Activated T-cell treated with anti-CD3 and anti-CD28 coated beads, Interleukin-2, amount 50 U/mL, for 4 hours (primary cell): ENCODE measurements around the gene RHEB. TPM values are rescaled to one million over a fixed set of nuclear protein-coding genes. Genes with fewer than 3 reads are reported as not detected.

ENCODE experiments used
- ATAC-seq, 2 donors: fragments of 200-7000 bp; cut with Tn5 transposase; one replicate each; pipeline ENCODE4 v1.10.0; 2021
- DNase-seq: peaks from one replicate; pipeline ENCODE4 v3.0.0-alpha.2; 2020
- H3K27me3 Mint-ChIP-seq: one replicate; pipeline ENCODE4 v1.8.0; 2021; ENCODE audit warnings: low read depth, mixed read lengths
- H3K36me3 Mint-ChIP-seq: one replicate; pipeline ENCODE4 v1.8.0; 2022; ENCODE audit warnings: mixed read lengths; ENCODE audit not compliant: insufficient read depth
- H3K4me1 Mint-ChIP-seq: one replicate; pipeline ENCODE4 v1.8.0; 2021; ENCODE audit warnings: low read depth, mixed read lengths
- H3K4me3 Mint-ChIP-seq: one replicate; pipeline ENCODE4 v1.8.0; 2021; ENCODE audit warnings: mild to moderate bottlenecking, moderate library complexity, mixed read lengths
- H3K9me3 Mint-ChIP-seq: one replicate; pipeline ENCODE4 v1.8.0; 2021; ENCODE audit warnings: mixed read lengths
- total RNA-seq, 3 donors: library from RNA; stranded (reverse); gene quantifications; one replicate each; pipeline ENCODE4 v1.2.1, GENCODE V29; 2021

Gene RHEB
- total RNA-seq, 3 donors from 2014 or later, result 54.9 to 57.4 (median 55.6) TPM

- no peaks in the 10 kb centered on the region for H3K36me3 Mint-ChIP-seq
- peak; percentile 74 for DNase-seq
- H3K27me3 Mint-ChIP-seq, result no peaks in the 10 kb centered on the region
- peaks cover 11% of the 10 kb centered on the region for H3K4me1 Mint-ChIP-seq
- H3K4me3 Mint-ChIP-seq, result peak overlapping the region; percentile 67
- no peaks in the 10 kb centered on the region for H3K9me3 Mint-ChIP-seq
- peak; percentile 88 to 91 for ATAC-seq
Observed at GRCh38 chr7:151448261-151449252, 71.1 kb downstream of the RHEB start.

- Mint-ChIP-seq H3K4me3 (peak overlapping the region; percentile 49), H3K27me3 (no peaks in the 10 kb centered on the region), H3K36me3 (no peaks in the 10 kb centered on the region), H3K9me3 (no peaks in the 10 kb centered on the region), H3K4me1 (peaks cover 14% of the 10 kb centered on the region)
- ATAC-seq (no peak), DNase-seq (no peak)
Observed at GRCh38 chr7:151447901-151448260, 71.8 kb downstream of the RHEB start.

- H3K4me3 Mint-ChIP-seq, result no peak overlapping the region
- H3K27me3 Mint-ChIP-seq, result no peaks in the 10 kb centered on the region
- peaks cover 14% of the 10 kb centered on the region for H3K4me1 Mint-ChIP-seq
- ATAC-seq (no peak), DNase-seq (no peak)
- H3K36me3 Mint-ChIP-seq, result no peaks in the 10 kb centered on the region
- no peaks in the 10 kb centered on the region for H3K9me3 Mint-ChIP-seq
Observed at GRCh38 chr7:151447312-151447711, 72.4 kb downstream of the RHEB start.

- Mint-ChIP-seq H3K4me1 (peaks cover 20% of the 10 kb centered on the region), H3K27me3 (peaks cover 1% of the 10 kb centered on the region), H3K36me3 (no peaks in the 10 kb centered on the region), H3K9me3 (no peaks in the 10 kb centered on the region), H3K4me3 (no peak overlapping the region)
- no peak for DNase-seq
- ATAC-seq, result no peak
Observed at GRCh38 chr7:151446412-151446811, 73.3 kb downstream of the RHEB start.

GRCh38 chr7:151444632-151445031 lies 75.1 kb downstream of the RHEB start:
- Mint-ChIP-seq H3K4me3 (no peak overlapping the region), H3K36me3 (no peaks in the 10 kb centered on the region), H3K27me3 (peaks cover 4% of the 10 kb centered on the region), H3K4me1 (peaks cover 32% of the 10 kb centered on the region), H3K9me3 (no peaks in the 10 kb centered on the region)
- ATAC-seq (peak; percentile 25 to 26), DNase-seq (no peak)

- Mint-ChIP-seq H3K4me3 (no peak overlapping the region), H3K4me1 (peaks cover 37% of the 10 kb centered on the region)
- DNase-seq, result no peak
Observed at GRCh38 chr7:151442776-151443496, 76.8 kb downstream of the RHEB start.

GRCh38 chr7:151440799-151441445 lies 78.8 kb downstream of the RHEB start:
- H3K4me3 Mint-ChIP-seq, result no peak overlapping the region
- DNase-seq, result no peak
- peaks cover 4% of the 10 kb centered on the region for H3K27me3 Mint-ChIP-seq
- peaks cover 34% of the 10 kb centered on the region for H3K4me1 Mint-ChIP-seq
- no peaks in the 10 kb centered on the region for H3K9me3 Mint-ChIP-seq
- H3K36me3 Mint-ChIP-seq, result no peaks in the 10 kb centered on the region
- ATAC-seq, result peak in 1 of 2 donors; percentile 16

More at GRCh38 chr7:151442776-151443496, 76.8 kb downstream of the RHEB start:
- no peak for ATAC-seq
- Mint-ChIP-seq H3K27me3 (peaks cover 4% of the 10 kb centered on the region), H3K36me3 (no peaks in the 10 kb centered on the region), H3K9me3 (no peaks in the 10 kb centered on the region)

GRCh38 chr7:151439855-151440798 lies 79.6 kb downstream of the RHEB start, which contains the start of gene CRYGN:
CRYGN (minus strand) TSS chr7:151440141; CDS start chr7:151439917, 224 bp downstream.
- H3K9me3 Mint-ChIP-seq, result no peaks in the 10 kb centered on the region
- peak within 1 kb of the TSS; percentile 52 for H3K4me3 Mint-ChIP-seq
- H3K36me3 Mint-ChIP-seq, result no peaks in the 10 kb centered on the region
- ATAC-seq, result peak; percentile 49 to 56
- H3K27me3 Mint-ChIP-seq, result peaks cover 4% of the 10 kb centered on the region
- peaks cover 32% of the 10 kb centered on the region for H3K4me1 Mint-ChIP-seq
- DNase-seq, result no peak

- H3K27me3 Mint-ChIP-seq, result peaks cover 4% of the 10 kb centered on the region
- no peaks in the 10 kb centered on the region for H3K36me3 Mint-ChIP-seq
- no peak overlapping the region for H3K4me3 Mint-ChIP-seq
- no peak for DNase-seq
- no peaks in the 10 kb centered on the region for H3K9me3 Mint-ChIP-seq
- ATAC-seq, result no peak
- H3K4me1 Mint-ChIP-seq, result peaks cover 30% of the 10 kb centered on the region
Observed at GRCh38 chr7:151438864-151439601, 80.7 kb downstream of the RHEB start.

- Mint-ChIP-seq H3K4me1 (peaks cover 34% of the 10 kb centered on the region), H3K9me3 (no peaks in the 10 kb centered on the region), H3K4me3 (no peak overlapping the region)
Observed at GRCh38 chr7:151437866-151438516, 81.7 kb downstream of the RHEB start.

GRCh38 chr7:151437159-151437553 lies 82.5 kb downstream of the RHEB start:
- DNase-seq, result no peak
- H3K4me1 Mint-ChIP-seq, result peaks cover 41% of the 10 kb centered on the region
- H3K4me3 Mint-ChIP-seq, result no peak overlapping the region

More at GRCh38 chr7:151437866-151438516, 81.7 kb downstream of the RHEB start:
- no peak for ATAC-seq
- DNase-seq, result no peak
- H3K27me3 Mint-ChIP-seq, result peaks cover 4% of the 10 kb centered on the region
- H3K36me3 Mint-ChIP-seq, result no peaks in the 10 kb centered on the region

GRCh38 chr7:151436446-151437158 lies 83.1 kb downstream of the RHEB start:
- H3K9me3 Mint-ChIP-seq, result no peaks in the 10 kb centered on the region
- peaks cover 42% of the 10 kb centered on the region for H3K4me1 Mint-ChIP-seq
- no peak for ATAC-seq
- DNase-seq, result no peak
- H3K36me3 Mint-ChIP-seq, result no peaks in the 10 kb centered on the region
- no peak overlapping the region for H3K4me3 Mint-ChIP-seq
- peaks cover 4% of the 10 kb centered on the region for H3K27me3 Mint-ChIP-seq

More at GRCh38 chr7:151437159-151437553, 82.5 kb downstream of the RHEB start:
- H3K27me3 Mint-ChIP-seq, result peaks cover 4% of the 10 kb centered on the region
- no peaks in the 10 kb centered on the region for H3K9me3 Mint-ChIP-seq
- H3K36me3 Mint-ChIP-seq, result no peaks in the 10 kb centered on the region
- no peak for ATAC-seq
